Ovary (tissue), 9 donors: ENCODE results near the gene SPON2. TPM values are rescaled to one million over a fixed set of nuclear protein-coding genes. Genes with fewer than 3 reads are reported as not detected.

Experiments
- DNase-seq, 5 donors: peaks; one replicate each; pipeline ENCODE4 v3.0.0-alpha.2; 2019 to 2020
- H3K27ac ChIP-seq, 2 donors: fragments of 200-600 bp; one replicate each; pipeline versions ENCODE4 v1.5.1 to v1.8.0; 2019 to 2022
- H3K27me3 ChIP-seq: fragments of 200-600 bp; one replicate; pipeline ENCODE4 v1.8.0; 2022
- H3K36me3 ChIP-seq: fragments of 200-600 bp; sonication (generic); one replicate; pipeline ENCODE4 v1.5.1; 2019
- H3K4me1 ChIP-seq: one replicate; pipeline ENCODE4 v1.8.1; 2013; ENCODE audit warnings: mild to moderate bottlenecking, moderate library complexity; ENCODE audit not compliant: insufficient read depth
- H3K4me3 ChIP-seq: fragments of 200-600 bp; sonication (generic); one replicate; pipeline ENCODE4 v1.5.1; 2017
- H3K9me3 ChIP-seq, 2 donors: fragments of 200-600 bp in 1 of 2; sonication (generic) in 1 of 2; one replicate each; pipeline versions ENCODE4 v1.5.1 to v1.8.1; 2013 to 2019; ENCODE audit warnings: mild to moderate bottlenecking in 1 of 2, moderate library complexity in 1 of 2
- CTCF ChIP-seq, 3 donors: fragments of 450-650 bp in 2 of 3; fragments of 200-600 bp in 1 of 3; IDR thresholded peaks; one replicate each; pipeline versions ENCODE4 v1.5.1 to v1.8.0; 2016 to 2022; ENCODE audit warnings: antibody characterized with exemption in 3 of 3, mild to moderate bottlenecking in 1 of 3
- EP300 ChIP-seq: sonication (generic); formaldehyde crosslinking; IDR thresholded peaks from one replicate; pipeline ENCODE4 v1.6.1; 2017; ENCODE audit warnings: antibody characterized with exemption
- POLR2A ChIP-seq: fragments of 450-650 bp; IDR thresholded peaks from one replicate; pipeline ENCODE4 v1.6.1; 2017; ENCODE audit warnings: antibody characterized with exemption, mild to moderate bottlenecking, moderate library complexity
- WGBS, 3 donors: extraction: QIAGEN DNeasy Blood & Tissue Kit in 1 of 3; methylation state at CpG; one replicate each; pipeline versions ENCODE4 v1.1.5 to v1.1.7; 2013 to 2017; 5-methylcytosine and 5-hydroxymethylcytosine counted together
- intact Hi-C, 4 donors: fragments of 100-400 bp; cut with DNase I; formaldehyde crosslinking; loops; one replicate each; pipeline versions ENCODE4 v1.11.0 to v1.15.1; 2022 to 2023
- polyA plus RNA-seq, 2 donors: library from polyadenylated mRNA; stranded (reverse); fragments of 200-250 nt in 1 of 2; fragments of 350-450 nt in 1 of 2; fragmentation: Illumina TruSeq in 1 of 2; extraction: RNeasy Lipid Tissue Mini Kit (QIAGEN cat#74804) in 1 of 2; gene quantifications; one replicate each; pipeline ENCODE4 v1.2.3, GENCODE V29; 2013 to 2014
- total RNA-seq, 7 donors: library from RNA; depleted of rRNA in 2 of 7; stranded (reverse); fragments of >200 nt in 2 of 7; fragmentation: NEBNext Ultra II Directional in 3 of 7; extraction: Animal tissue kit (Norgen Biotek cat#: 25700) in 3 of 7; gene quantifications; one replicate each; pipeline versions ENCODE4 v1.1.0 to v1.2.4, GENCODE V29; 2016 to 2023
- donor health status: DM: no; HTN: no; CAD: no; lungs with moderate emphysema.
- donor health status: DM: no; HTN: no; CAD: no.
- donor health status: Bipolar disorder and iron deficiency.
- donor health status: DM: yes; HTN: yes; CAD: no.
- donor health status: DM: no; HTN: no; CAD: no.
- donor health status: DM: yes; HTN: yes; CAD: no.

SPON2 gene
- total and polyA plus RNA-seq, 9 donors = 8.0 to 104 (median 51.0) TPM

DNA sequence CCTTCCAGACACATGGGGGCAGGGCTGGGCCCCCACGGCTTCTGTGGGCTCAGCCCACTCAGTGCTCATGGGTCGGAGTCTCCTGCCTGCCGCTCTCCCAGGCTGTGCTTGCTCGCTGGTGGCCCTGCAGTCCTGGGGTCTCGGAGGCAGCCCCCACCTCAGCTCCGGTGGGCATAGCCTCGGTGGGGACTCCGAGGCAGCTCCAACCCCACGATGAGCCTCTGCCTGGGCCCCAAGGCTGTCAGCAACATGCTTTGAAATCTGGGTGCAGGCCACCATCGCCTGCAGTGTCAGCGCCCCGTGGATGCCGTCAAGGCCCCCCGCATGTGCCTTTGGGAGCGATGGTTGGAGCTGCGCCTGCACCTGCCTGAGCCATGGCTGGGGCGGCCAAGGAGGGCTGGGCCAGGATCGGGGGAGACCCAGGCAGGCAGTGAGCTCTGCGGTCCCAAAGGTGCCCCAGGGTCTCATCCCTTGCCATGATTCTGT is 30.2 kb upstream of the SPON2 start:
- no peaks in the 10 kb centered on the region for H3K27me3 ChIP-seq
- peak in 4 of 5 donors; percentile 14 to 37 (median 31) for DNase-seq
- TF ChIP-seq POLR2A (no peak), CTCF (IDR thresholded peaks at IDR 0.05) (no peak), EP300 (no peak)

DNA sequence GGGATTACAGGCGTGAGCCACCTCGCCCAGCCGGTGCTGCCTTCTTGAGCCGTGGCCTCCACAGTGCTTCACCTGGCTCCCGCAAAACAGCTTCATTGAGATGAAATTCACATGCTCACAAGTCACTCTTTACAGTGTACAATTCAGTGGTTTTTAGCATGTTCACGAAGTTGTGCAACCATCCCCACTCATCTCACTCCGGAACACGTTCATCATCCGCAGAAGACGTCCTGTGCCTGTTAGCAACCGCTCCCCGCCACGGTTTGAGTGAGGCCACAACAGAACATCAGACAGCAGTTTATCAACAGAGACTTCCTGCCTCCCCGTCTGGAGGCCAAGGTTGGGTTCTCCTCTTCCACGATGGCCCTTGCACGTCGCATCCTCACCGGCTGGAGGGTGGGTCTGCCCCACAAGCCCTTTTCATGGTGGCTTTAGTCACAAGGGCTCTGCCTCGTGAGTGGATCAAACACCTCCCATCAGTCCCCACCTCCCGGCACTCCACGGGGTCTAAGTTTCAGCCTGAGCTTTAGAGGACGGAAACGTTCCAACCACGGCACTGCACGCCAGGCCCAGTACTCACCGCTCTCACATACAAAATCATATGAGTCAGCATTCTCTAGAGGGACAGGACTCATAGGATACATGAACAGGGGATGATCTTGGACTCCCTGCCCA is 29.6 kb upstream of the SPON2 start:
- H3K4me3 ChIP-seq = no peak overlapping the region
- intact Hi-C loops = no loop called here
- DNase-seq = peak; percentile 42 to 80 (median 73)
- H3K4me1 ChIP-seq = peaks cover 14% of the 10 kb centered on the region
- H3K27ac ChIP-seq = peak overlapping the region in 1 of 2 donors; percentile 61
- no peaks in the 10 kb centered on the region for H3K36me3 ChIP-seq
- WGBS, 3 donors = 49 to 55% (median 50%) methylated on average over 26 of the region's 26 CpGs
- no peaks in the 10 kb centered on the region for H3K27me3 ChIP-seq
- no peaks in the 10 kb centered on the region for H3K9me3 ChIP-seq
- TF ChIP-seq POLR2A (no peak), EP300 (no peak), CTCF (IDR thresholded peaks at IDR 0.05) (no peak)

More for the DNA sequence above, 30.2 kb upstream of the SPON2 start:
- peak overlapping the region in 1 of 2 donors; percentile 61 for H3K27ac ChIP-seq
- peaks cover 16% of the 10 kb centered on the region for H3K4me1 ChIP-seq
- H3K4me3 ChIP-seq = no peak overlapping the region
- H3K9me3 ChIP-seq = no peaks in the 10 kb centered on the region
- 78 to 85% (median 85%) methylated on average over 14 to 19 of the region's 19 CpGs for WGBS, 3 donors
- H3K36me3 ChIP-seq = no peaks in the 10 kb centered on the region
- intact Hi-C loops = no loop called here

DNA sequence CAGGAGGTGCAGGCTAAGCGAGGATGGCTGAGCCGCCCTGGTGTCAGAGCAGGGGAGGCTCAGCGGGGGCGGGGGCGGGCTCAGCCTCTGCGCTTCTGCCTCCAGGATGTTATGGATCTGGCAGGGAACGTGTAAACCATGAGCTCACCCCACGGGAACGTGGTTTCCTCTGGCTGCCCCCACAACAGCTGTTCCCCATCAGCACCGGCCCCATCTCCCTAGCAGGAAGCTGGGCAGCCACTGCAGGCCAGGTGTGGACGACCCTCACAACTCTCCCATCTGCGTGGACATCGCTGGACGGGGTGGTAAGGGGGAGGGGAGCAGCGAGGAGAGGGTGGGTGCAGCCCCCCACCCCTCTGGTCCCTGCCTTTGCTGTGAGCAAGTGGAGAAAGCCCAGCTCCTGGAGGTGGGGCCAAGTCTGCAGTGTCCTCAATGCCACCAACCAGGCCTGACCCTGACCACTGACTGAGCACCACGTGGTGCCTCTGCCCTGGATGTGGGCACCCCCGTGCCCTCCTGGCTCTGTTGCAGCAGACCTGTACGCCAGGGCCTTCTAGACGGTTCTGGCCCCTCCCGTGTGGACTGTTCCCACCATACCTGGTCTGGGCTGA is 28.1 kb upstream of the SPON2 start:
- Histone ChIP-seq H3K27me3 (no peaks in the 10 kb centered on the region), H3K27ac (peak overlapping the region in 1 of 2 donors; percentile 6), H3K9me3 (no peaks in the 10 kb centered on the region), H3K4me3 (no peak overlapping the region), H3K36me3 (no peaks in the 10 kb centered on the region), H3K4me1 (peaks cover 14% of the 10 kb centered on the region)
- WGBS, 3 donors = 4 to 13% (median 8%) methylated on average over 17 to 20 of the region's 20 CpGs
- no peak for TF ChIP-seq POLR2A
- no peak for TF ChIP-seq EP300
- TF ChIP-seq CTCF (IDR thresholded peaks at IDR 0.05) = no peak
- peak; percentile 81 to 90 (median 87) for DNase-seq
- intact Hi-C loops = no loop called here

GRCh38 chr4:1199556-1200331 is 27.4 kb upstream of the SPON2 start:
- Histone ChIP-seq H3K4me1 (peaks cover 17% of the 10 kb centered on the region), H3K9me3 (no peaks in the 10 kb centered on the region), H3K36me3 (no peaks in the 10 kb centered on the region), H3K27ac (peak overlapping the region in 1 of 2 donors; percentile 6), H3K27me3 (no peaks in the 10 kb centered on the region), H3K4me3 (no peak overlapping the region)
- intact Hi-C loops = no loop called here
- DNase-seq = peak in 3 of 5 donors; percentile 23 to 38 (median 34)
- 66 to 68% (median 67%) methylated on average over 27 of the region's 27 CpGs for WGBS, 3 donors
- TF ChIP-seq CTCF (IDR thresholded peaks at IDR 0.05) (no peak), POLR2A (no peak), EP300 (no peak)
